Fibroblast of peridontal ligament (primary cell): Measurements from ENCODE around the gene PRRG2.

Source experiments
- DNase-seq: peaks from one replicate; pipeline ENCODE4 v3.0.0-alpha.2; 2010; ENCODE audit errors: extremely low read depth

PRRG2 gene

DNA sequence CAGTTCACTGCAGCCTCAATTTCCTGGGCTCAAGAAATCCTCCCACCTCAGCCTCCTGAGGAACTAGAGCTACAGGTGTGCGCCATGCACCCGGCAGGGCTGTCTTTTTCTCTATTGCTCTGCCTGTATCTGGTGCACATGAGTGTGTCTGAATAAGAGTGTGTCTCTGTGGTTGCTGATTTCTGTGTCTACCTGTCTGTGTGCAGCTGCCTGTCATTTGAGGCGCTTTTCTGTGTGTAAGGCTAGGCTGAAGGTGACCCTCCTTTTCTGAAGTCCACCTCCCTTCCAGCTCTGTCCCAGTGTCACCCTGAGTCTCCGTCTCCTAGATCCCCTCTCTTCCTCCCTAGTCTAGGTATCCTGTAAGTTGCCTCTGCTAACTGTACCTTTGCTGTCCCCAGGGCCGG is 8.4 kb downstream of the PRRG2 start:
- DNase-seq: no peak

DNA sequence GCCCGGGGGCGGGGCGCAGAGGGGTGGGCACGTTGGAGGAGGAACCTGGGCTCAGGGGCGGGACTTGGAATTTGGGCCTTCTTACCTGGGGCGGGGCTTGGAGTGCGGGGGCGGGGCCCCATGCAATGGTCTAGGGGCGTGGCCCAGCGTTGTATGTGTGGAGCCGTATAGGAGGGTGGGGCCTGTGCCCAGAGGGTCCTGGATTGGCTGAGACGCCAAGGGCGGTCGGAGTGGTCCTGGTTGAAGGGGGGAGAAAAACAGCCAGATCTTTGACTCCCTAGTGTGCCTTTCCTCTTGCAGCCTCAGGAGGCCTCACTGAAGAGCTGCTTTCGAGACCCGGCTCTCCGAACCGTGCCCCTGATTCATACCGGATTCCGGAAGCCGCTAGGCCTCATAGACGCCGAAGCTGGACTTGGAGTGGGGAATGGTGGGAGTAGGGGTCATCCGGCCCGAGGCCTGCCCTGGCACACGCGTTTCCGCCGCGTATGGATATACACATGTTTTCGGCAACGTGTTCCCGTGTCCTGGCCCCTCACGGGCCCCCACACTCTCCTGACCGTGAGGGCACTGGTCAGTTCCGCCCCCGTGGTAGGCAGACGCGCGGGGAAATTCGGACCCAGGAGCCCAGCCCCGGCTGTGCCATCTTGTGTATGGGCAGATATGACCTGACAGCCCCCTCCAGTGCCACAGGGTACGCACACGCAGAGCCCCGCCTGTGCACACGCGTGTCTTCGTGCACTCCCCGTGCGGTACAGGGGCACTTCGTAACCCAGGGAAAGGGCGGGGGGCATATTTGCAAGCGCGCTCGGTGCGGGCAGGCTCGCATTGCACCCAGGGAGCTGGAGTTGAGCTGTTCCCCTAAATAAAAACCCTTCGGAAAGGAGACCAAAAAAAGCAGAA is 9.2 kb downstream of the PRRG2 start:
- peak; percentile 91 for DNase-seq

DNA sequence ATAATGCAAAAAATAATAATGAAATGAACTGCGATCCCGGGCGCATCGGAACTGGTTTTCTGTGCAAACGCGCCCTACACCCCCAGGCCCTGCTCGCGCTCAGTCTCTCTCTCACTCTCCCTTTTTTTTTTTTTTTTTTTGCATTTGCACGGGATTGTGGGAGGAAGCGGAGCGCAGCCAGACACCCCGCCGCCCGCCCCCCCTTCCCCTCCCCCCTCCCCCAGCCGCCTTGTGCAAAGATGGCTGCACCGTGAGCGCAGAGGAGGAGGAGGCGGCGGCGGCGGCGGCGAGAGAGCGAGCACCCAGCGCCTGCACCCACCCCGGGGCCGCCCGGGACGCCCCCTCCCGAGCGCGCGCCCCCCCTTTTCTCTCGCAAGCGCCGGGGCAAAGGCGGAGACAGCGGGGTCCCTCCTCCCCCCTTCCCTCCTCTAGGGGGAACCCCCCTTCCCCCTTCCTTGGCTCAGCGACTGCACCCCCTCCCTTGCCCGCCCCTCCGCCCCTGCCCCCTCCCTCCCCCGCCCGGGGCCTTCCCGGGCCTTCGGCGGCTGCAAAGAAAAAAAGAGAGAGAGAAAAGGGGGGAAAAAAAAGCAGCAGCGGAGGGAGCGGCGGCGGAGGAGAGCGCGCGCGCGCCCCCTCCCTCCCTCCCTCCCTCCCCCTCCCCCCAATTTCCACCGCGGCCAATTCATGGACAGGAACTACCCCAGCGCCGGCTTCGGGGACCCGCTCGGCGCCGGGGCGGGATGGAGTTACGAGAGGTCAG is 10.0 kb downstream of the PRRG2 start, which contains the start of gene PRR12:
Gene PRR12, plus strand, starts transcription at position 212 of the 760 bp plus-strand sequence. Its CDS starts 473 bp downstream, at position 685.
- peak; percentile 68 for DNase-seq

DNA sequence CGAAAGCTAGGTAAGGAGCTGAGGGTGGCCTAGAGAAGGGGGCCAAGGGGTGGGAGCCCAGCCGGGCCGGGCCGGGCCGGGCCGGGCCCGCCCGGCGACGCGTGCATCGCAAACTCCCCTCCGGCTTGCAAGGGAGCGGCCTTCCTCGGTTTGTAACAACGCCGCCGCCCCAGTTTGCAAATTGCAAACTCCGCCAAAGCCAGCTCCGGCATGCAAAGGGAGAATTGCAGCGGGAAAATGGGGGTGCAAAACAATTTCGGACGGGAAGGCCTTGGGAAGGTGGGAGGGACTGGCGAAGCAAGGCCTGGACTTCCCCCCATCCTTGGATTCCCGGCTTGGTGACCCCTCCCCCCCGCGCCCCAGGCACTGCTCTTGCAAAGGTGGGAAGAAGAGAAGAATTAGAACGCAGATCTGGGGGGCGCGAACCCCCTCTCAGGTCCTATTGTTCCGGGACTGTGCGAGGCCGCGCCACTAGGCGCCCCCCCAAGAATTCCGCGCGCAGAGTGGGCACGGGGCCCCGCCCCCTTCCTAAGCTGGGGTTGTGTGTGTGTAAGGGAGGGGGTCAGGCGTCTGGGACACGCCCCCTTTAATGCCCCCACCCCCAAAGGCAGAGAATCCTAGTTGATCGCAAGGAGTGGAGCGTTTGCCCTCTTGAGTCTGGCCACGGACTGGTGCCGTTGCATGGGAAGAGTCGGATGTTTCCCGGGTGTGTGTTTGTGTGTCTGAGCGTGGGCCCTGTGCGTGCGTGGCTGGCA is 10.8 kb downstream of the PRRG2 start:
- DNase-seq: peak; percentile 36

DNA sequence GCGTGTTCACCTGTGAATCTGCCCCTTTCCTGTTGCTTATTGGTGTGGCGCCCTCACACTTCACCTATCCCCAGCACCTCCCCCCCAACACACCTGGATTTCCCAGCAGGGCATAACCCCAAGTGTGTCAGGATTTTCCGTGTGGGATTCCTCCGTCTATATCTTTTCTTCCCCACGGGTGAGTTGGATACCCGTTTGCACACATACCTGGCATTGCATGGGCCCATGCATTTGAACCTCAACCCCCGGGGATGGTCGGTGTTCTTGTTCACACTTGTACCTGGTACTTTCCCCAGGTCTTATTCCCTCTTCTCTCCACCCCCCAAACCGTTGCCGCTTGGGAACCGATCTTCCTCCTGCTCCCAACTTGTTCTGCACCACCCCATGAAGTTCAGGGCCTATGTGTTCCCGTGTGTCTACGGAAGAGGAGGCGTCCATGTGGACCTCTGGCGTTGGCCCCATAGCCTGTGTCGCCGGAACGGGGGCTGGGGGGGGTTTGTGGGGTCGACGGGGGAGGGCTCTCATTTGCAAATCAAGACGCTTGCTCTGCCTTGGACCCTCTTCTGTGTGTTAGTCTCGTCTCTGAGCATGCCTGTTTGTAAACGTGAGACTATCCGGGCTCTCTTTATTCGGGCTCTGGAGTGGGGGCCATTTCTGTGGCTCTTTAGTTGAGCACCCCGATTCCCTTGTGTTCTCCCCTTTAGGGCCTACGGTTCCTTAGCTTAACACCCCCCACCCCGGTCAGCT is 11.5 kb downstream of the PRRG2 start:
- DNase-seq: no peak

DNA sequence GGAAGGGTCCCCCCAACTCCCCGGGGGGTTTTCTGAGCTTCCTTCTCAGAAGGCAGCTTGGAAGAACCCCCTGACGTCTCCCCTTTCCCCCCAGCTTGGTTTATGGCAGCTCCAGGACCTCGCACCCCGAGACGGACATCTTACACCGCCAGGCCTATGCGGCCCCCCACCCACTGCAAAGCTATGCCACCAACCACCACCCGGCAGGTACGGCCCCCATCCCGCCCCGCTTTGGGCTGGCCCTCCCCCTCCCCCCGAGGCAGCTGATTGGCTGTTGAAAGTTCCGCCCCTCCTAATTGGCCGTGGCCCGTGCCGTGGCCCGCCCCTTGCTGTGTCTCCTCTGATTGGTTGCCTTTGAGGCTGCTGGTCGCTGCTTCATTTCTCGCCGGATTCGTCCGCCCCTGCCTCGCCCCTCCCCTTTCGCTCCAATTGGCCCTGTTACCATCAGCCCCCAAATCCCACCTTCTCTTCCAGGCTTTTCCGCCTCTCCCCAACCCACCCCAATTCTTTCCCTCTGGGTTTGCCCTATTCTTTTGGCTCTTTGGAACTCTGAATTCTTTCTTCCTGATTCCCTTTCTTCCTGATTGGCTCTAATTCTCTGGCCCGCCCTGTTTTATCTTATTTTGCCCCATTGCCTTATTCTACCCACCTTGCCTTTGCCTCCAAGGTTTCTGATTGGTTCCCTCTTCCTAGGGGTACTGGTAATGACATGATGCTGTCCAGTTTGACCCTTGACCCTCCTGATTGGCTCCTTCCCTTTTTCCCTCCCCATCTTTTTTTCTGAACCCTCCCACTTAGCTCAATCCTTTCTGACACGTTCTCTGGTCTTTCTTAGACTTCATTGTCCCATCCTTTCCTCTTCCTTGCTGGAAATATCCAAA is 12.4 kb downstream of the PRRG2 start:
- DNase-seq: peak; percentile 84

DNA sequence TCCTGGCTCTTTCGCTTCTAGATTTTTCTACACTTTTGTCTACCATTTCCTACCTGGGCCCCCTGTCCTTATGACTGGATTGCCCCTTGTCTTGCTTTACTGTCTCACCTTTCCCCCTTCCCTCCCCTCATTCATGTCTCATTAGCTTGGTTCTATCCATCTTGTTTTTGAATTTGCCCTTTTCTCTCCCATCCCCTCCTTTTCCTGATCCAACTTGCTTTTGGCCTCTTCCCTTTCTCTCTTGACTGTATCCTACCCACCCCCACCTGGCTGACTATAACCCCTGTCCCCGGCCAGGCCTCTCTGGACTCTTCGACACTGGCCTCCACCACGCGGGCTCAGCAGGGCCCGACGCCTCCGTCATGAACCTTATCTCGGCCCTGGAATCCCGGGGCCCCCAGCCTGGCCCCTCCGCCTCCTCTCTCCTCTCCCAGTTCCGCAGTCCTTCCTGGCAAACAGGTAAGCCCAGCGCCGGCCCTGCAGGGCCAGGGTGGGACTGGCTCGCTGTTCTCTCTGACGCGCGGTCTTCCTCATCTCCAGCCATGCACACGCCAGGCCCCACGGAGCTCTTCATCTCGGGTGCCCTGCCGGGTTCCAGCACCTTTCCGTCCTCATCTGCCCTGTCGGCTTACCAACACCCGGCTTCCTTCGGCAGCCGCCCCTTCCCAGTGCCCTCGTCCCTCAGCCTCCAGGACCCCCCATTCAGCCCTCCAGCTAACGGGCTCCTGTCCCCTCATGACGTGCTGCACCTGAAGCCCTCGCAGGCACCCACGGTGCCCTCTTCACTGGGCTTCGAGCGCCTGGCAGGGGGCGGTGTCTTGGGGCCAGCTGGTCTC is 13.3 kb downstream of the PRRG2 start:
- DNase-seq: no peak

DNA sequence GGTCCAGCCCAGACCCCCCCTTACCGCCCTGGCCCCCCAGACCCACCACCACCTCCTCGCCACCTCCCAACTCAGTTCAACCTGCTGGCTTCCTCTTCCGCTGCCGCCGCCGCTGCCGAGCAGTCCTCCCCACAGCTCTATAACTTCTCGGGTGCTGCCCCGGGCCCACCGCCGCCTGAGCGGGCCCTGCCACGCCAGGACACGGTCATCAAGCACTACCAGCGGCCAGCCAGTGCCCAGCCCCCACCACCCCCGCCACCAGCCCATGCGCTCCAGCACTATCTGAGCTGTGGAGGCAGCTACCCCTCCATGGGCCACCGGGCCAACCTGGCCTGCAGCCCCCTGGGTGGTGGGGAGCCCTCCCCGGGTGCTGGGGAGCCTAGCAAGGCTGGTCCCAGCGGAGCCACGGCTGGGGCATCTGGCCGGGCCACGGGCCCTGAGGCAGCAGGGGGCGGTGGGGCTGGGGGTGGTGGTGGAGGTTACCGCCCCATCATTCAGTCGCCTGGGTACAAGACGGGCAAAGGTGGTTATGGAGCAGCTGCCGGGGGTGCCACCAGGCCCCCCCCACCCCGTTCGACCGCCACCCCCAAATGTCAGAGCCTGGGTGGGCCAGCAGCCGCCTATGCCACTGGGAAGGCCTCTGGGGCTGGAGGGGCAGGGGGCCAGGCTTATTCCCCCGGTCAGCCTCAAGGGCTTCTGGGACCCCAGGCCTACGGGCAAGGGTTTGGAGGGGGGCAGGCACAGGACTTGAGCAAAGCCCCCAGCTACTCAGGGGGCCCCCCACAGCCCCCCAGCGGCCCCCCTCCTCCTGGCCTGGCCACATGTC is 14.1 kb downstream of the PRRG2 start:
- DNase-seq: no peak

DNA sequence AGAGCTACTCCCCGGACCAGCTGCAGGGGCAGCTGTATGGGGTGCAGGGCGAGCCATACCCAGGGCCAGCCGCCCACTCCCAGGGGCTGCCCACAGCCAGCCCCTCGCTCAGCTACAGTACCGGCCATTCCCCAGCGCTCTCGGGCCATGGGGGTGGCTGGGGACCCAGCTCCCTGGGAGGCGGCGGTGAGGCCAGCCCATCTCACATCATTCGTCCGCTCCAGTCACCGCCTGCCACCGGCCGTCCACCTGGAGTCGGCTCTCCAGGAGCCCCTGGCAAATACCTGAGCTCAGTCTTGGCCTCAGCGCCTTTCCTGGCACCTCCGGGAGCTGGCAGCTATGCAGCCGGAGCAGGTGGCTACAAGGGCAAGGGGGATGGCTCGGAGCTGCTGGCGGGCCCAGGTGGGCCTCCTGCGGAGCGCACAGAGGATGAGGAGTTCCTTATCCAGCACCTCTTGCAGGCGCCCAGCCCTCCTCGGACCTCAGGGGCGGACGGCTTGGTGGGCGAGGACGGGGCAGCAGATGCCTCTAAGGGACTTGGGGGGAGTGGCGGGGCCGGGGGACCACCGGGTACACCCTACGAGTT is 14.8 kb downstream of the PRRG2 start:
- DNase-seq: no peak

DNA sequence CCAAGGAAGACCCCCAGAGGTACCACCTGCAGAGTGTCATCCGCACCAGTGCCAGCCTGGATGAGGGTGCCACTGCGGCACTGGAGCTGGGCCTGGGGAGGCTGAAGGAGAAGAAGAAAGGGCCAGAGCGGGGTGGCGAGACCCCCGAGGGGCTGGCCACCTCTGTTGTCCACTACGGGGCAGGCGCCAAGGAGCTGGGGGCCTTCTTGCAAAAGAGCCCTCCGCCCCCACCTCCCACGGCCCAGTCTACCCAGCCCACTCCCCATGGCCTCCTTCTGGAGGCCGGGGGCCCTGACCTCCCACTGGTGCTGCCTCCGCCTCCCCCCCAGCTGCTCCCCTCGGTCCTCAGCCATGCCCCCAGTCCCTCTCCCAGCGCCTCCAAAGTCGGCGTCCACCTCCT is 15.3 kb downstream of the PRRG2 start:
- no peak for DNase-seq

DNA sequence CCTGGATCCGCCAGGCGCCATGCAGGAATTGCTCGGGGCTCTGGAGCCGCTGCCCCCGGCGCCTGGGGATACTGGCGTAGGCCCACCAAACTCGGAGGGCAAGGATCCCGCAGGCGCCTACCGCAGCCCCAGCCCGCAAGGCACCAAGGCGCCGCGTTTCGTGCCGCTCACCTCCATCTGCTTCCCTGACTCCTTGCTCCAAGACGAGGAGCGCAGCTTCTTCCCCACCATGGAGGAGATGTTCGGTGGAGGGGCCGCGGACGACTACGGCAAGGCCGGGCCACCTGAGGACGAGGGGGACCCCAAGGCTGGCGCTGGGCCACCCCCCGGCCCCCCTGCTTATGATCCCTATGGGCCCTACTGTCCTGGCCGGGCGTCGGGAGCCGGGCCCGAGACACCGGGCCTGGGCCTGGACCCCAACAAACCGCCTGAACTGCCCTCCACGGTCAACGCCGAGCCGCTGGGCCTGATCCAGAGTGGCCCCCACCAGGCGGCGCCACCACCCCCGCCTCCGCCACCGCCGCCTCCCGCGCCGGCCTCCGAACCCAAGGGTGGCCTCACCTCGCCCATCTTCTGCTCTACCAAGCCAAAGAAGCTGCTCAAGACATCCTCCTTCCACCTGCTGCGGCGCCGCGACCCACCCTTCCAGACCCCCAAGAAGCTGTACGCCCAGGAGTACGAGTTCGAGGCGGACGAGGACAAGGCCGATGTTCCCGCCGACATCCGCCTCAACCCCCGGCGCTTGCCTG is 16.0 kb downstream of the PRRG2 start:
- no peak for DNase-seq

DNA sequence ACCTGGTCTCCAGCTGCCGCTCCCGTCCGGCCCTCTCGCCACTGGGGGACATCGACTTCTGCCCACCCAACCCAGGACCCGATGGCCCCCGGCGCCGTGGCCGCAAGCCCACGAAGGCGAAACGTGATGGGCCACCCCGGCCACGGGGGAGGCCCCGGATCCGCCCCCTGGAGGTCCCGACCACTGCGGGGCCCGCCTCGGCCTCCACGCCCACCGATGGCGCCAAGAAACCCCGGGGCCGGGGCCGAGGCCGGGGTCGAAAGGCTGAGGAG is 16.5 kb downstream of the PRRG2 start:
- DNase-seq: no peak

DNA sequence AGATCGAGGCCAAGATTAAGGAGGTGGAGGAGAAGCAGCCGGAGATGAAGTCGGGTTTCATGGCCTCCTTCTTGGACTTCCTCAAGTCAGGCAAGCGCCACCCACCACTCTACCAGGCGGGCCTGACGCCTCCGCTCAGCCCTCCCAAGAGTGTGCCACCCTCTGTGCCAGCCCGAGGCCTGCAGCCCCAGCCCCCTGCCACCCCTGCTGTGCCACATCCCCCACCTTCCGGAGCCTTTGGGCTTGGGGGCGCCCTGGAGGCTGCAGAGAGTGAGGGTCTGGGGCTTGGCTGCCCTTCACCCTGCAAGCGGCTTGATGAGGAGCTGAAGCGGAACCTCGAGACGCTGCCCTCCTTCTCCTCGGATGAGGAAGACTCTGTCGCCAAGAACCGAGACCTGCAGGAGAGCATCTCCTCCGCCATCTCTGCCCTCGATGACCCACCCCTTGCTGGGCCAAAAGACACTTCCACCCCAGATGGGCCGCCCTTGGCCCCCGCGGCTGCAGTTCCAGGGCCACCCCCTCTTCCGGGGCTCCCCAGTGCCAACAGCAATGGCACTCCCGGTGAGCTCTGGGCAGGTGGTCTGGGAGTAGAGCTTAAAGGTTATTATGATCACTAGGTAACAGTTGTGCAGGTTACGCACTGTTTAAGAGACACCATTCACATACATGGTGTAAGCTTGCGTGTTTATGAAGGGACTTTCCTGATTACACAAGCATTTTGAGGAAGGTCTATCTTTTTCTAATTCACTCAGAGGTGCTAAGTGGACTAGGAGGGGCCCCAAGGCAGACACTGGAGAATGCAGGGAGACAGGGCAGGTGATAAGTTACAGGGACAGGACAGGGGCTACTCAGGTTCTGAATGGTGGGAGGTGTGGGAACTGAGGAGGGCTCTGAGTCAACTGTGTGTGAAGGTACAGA is 18.5 kb downstream of the PRRG2 start:
- DNase-seq: no peak

DNA sequence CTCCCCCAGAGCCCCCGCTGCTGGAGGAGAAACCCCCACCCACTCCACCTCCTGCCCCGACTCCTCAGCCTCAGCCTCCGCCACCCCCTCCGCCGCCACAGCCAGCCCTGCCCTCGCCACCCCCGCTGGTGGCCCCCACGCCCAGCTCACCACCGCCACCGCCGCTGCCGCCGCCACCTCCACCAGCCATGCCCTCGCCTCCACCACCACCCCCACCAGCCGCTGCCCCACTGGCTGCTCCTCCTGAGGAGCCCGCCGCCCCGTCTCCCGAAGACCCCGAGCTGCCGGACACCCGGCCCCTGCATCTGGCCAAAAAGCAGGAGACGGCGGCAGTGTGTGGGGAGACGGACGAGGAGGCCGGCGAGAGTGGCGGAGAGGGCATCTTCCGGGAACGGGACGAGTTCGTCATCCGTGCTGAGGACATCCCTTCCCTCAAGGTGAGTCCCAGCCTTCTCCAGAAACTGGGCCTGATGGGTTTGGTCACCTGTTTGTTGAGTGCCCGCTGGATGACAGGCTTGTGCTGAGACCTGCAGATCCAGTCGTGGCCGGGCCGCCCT is 20.4 kb downstream of the PRRG2 start:
- DNase-seq: no peak

DNA sequence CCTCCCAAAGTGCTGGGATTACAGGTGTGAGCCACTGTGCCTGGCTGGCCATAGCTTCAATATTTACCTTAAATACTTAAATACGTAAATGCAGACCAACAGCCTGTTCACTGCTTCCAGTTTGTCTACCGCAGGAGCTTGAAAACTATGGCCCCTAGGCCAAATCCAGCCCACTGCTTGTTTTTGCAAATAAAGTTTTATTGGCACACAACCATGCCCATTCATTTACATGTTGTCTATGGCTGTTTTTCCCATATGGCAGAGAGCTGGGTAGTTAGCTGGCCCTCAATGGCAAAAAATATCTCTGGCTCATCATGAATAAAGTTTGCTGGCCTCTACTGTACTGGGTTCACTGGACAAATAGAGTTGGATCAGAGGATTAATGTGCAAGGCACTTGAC is 21.7 kb downstream of the PRRG2 start:
- no peak for DNase-seq

DNA sequence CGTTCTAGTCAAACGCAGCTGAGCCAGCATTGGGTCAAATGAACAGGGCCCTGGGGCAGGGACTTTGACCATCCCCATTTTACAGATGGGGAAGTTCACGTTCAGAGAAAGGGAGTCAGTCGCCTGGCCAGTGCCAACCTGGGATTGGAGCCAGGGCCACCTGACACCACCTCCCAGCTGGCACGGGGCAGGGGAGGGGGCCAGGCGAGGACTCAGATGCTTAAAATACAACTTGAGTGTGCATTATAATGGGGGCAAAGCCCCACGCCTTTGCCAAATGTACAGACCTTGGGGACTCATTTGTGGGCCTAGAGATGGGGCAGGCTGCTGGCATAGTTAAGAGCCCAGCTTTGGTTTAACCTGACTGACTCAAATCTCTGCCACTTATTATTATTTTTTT is 24.5 kb downstream of the PRRG2 start:
- no peak for DNase-seq
